Spleen (tissue), 11 donors: Measurements from ENCODE around the gene IL22RA1. TPM values are rescaled to one million over a fixed set of nuclear protein-coding genes. Genes with fewer than 3 reads are reported as not detected.

Experiments used
- DNase-seq: peaks from one replicate; pipeline ENCODE4 v3.0.0-alpha.2; 2020
- H3K27ac ChIP-seq, 8 donors: fragments of 200-600 bp; sonication (generic) in 7 of 8; 1 replicate in 4 of 8; 2 replicates in 4 of 8; pipeline versions ENCODE4 v1.5.0 to v1.8.0; 2016 to 2021; ENCODE audit warnings: inconsistent platforms in 4 of 8, mild to moderate bottlenecking in 4 of 8, moderate library complexity in 1 of 8
- H3K27me3 ChIP-seq, 7 donors: fragments of 200-600 bp; sonication (generic) in 6 of 7; replicated peaks in 1 of 7; 1 replicate in 4 of 7; 2 replicates in 3 of 7; pipeline versions ENCODE4 v1.5.0 to v1.8.0; 2016 to 2021; ENCODE audit warnings: inconsistent platforms in 3 of 7, mild to moderate bottlenecking in 1 of 7
- H3K36me3 ChIP-seq, 6 donors: fragments of 200-600 bp; sonication (generic) in 5 of 6; 1 replicate in 4 of 6; 2 replicates in 2 of 6; pipeline versions ENCODE4 v1.5.0 to v1.8.0; 2016 to 2021; ENCODE audit warnings: inconsistent platforms in 2 of 6
- H3K4me1 ChIP-seq, 6 donors: fragments of 200-600 bp; sonication (generic) in 5 of 6; 1 replicate in 3 of 6; 2 replicates in 3 of 6; pipeline versions ENCODE4 v1.5.0 to v1.8.0; 2016 to 2021; ENCODE audit warnings: inconsistent platforms in 3 of 6
- H3K4me3 ChIP-seq, 8 donors: fragments of 200-600 bp; sonication (generic) in 7 of 8; 1 replicate in 4 of 8; 2 replicates in 4 of 8; pipeline versions ENCODE4 v1.5.0 to v1.8.0; 2016 to 2021; ENCODE audit warnings: inconsistent platforms in 4 of 8, mild to moderate bottlenecking in 4 of 8, moderate library complexity in 2 of 8
- H3K9me3 ChIP-seq, 8 donors: fragments of 200-600 bp; sonication (generic) in 7 of 8; 1 replicate in 4 of 8; 2 replicates in 4 of 8; pipeline versions ENCODE4 v1.5.0 to v1.8.0; 2016 to 2021; ENCODE audit warnings: inconsistent platforms in 4 of 8
- CTCF ChIP-seq, 11 experiments: fragments of 200-600 bp in 7 of 11; fragments of 450-650 bp in 4 of 11; sonication (generic) in 4 of 11; IDR thresholded peaks in 8 of 11; conservative IDR thresholded peaks in 3 of 11; 1 replicate in 7 of 11; 2 replicates in 4 of 11; pipeline versions ENCODE4 v1.4.0 to v1.8.0; 2016 to 2021; ENCODE audit warnings: antibody characterized with exemption in 11 of 11, inconsistent platforms in 4 of 11, mild to moderate bottlenecking in 1 of 11
- POLR2A ChIP-seq, 3 donors: fragments of 450-650 bp; IDR thresholded peaks; one replicate each; pipeline ENCODE4 v1.5.1; 2017; ENCODE audit warnings: antibody characterized with exemption in 3 of 3, mild to moderate bottlenecking in 1 of 3
- POLR2AphosphoS5 ChIP-seq, 3 donors: sonication (generic); formaldehyde crosslinking; IDR thresholded peaks; one replicate each; pipeline ENCODE4 v1.5.1; 2017; ENCODE audit warnings: antibody characterized with exemption in 3 of 3
- WGBS, 5 donors: extraction: QIAGEN DNeasy Blood & Tissue Kit in 3 of 5; methylation state at CpG; one replicate each; pipeline versions ENCODE4 v1.1.5 to v1.1.7; 2013 to 2018; 5-methylcytosine and 5-hydroxymethylcytosine counted together
- intact Hi-C: fragments of 100-400 bp; cut with DNase I; formaldehyde crosslinking; loops from one replicate; pipeline ENCODE4 v1.15.0; 2023; ENCODE audit warnings: low total_unique reads
- polyA plus RNA-seq, 3 donors: library from polyadenylated mRNA; stranded (reverse); fragments of 200-250 nt; gene quantifications; one replicate each; pipeline ENCODE4 v1.2.1, GENCODE V29; 2013
- total RNA-seq, 7 donors: library from RNA; depleted of rRNA in 3 of 7; stranded (reverse); fragments of >200 nt in 3 of 7; fragmentation: NEBNext Ultra II Directional in 4 of 7; extraction: Animal tissue kit (Norgen Biotek cat#: 25700) in 4 of 7; gene quantifications; one replicate each; pipeline versions ENCODE4 v1.1.0 to v1.2.1, GENCODE V29; 2016 to 2021
- donor health status: healthy with polysubstance abuse.
- donor health status: DM: no; HTN: no; CAD: no; lungs with moderate emphysema.
- donor health status: DM: no; HTN: no; CAD: no.
- donor health status: Bipolar disorder and iron deficiency.
- donor health status: healthy.
- donor health status: DM: no; HTN: no; CAD: no.
- donor health status: DM: yes; HTN: yes; CAD: no.

IL22RA1 gene
- total and polyA plus RNA-seq, 10 donors, result not detected

GRCh38 chr1:24090736-24091135 is 52.2 kb downstream of the IL22RA1 start:
- Histone ChIP-seq H3K36me3 (no peaks in the 10 kb centered on the region), H3K9me3 (no peaks in the 10 kb centered on the region), H3K4me3 (no peak overlapping the region), H3K4me1 (no peaks in the 10 kb centered on the region), H3K27me3 (peaks cover 0 to 17% (median 0%) of the 10 kb centered on the region in 7 donors), H3K27ac (no peak overlapping the region)
- intact Hi-C loops, result no loop called here
- WGBS, 5 donors, result 86 to 95% (median 88%) methylated on average over 4 to 11 of the region's 11 CpGs
- no peak for DNase-seq
- no peak for TF ChIP-seq POLR2AphosphoS5 (IDR thresholded peaks at IDR 0.05)
- TF ChIP-seq CTCF (IDR thresholded peaks at IDR 0.05 in 8 of 11, conservative IDR thresholded peaks at IDR 0.05 in 3 of 11), result no peak
- no peak for TF ChIP-seq POLR2A (IDR thresholded peaks at IDR 0.05)

- no peak for TF ChIP-seq POLR2AphosphoS5 (IDR thresholded peaks at IDR 0.05)
- WGBS, 5 donors, result 81 to 93% (median 84%) methylated on average over 10 to 14 of the region's 14 CpGs
- DNase-seq, result no peak
Observed at GRCh38 chr1:24089743-24090555, 53.0 kb downstream of the IL22RA1 start.

GRCh38 chr1:24089027-24089742 is 53.8 kb downstream of the IL22RA1 start:
- Histone ChIP-seq H3K4me3 (no peak overlapping the region), H3K4me1 (no peaks in the 10 kb centered on the region), H3K27ac (no peak overlapping the region), H3K27me3 (peaks cover 0 to 7% (median 0%) of the 10 kb centered on the region in 7 donors), H3K9me3 (no peaks in the 10 kb centered on the region), H3K36me3 (no peaks in the 10 kb centered on the region)
- 74 to 79% (median 77%) methylated on average over 13 to 14 of the region's 14 CpGs for WGBS, 5 donors
- no peak for DNase-seq
- TF ChIP-seq CTCF (IDR thresholded peaks at IDR 0.05 in 8 of 11, conservative IDR thresholded peaks at IDR 0.05 in 3 of 11), result no peak
- no peak for TF ChIP-seq POLR2AphosphoS5 (IDR thresholded peaks at IDR 0.05)
- no peak for TF ChIP-seq POLR2A (IDR thresholded peaks at IDR 0.05)
- intact Hi-C loops, result no loop called here

More at GRCh38 chr1:24089743-24090555, 53.0 kb downstream of the IL22RA1 start:
- Histone ChIP-seq H3K27me3 (peaks cover 0 to 15% (median 0%) of the 10 kb centered on the region in 7 donors), H3K4me1 (no peaks in the 10 kb centered on the region), H3K4me3 (no peak overlapping the region), H3K27ac (no peak overlapping the region), H3K9me3 (no peaks in the 10 kb centered on the region), H3K36me3 (no peaks in the 10 kb centered on the region)
- intact Hi-C loops, result no loop called here

- intact Hi-C loops, result no loop called here
- Histone ChIP-seq H3K27me3 (peaks cover 0 to 6% (median 0%) of the 10 kb centered on the region in 7 donors), H3K36me3 (no peaks in the 10 kb centered on the region), H3K9me3 (no peaks in the 10 kb centered on the region), H3K4me3 (no peak overlapping the region), H3K4me1 (no peaks in the 10 kb centered on the region), H3K27ac (no peak overlapping the region)
- TF ChIP-seq CTCF (IDR thresholded peaks at IDR 0.05 in 8 of 11, conservative IDR thresholded peaks at IDR 0.05 in 3 of 11), result no peak
- no peak for TF ChIP-seq POLR2AphosphoS5 (IDR thresholded peaks at IDR 0.05)
- no peak for TF ChIP-seq POLR2A (IDR thresholded peaks at IDR 0.05)
- 91 to 97% (median 93%) methylated on average over 8 to 16 of the region's 16 CpGs for WGBS, 5 donors
- DNase-seq, result no peak
Observed at GRCh38 chr1:24086466-24086865, 56.5 kb downstream of the IL22RA1 start.
